Measurements from ENCODE around the gene KRTAP5-4.
"Not testable (repeated sequence)": the region's sequence is repeated elsewhere in the genome, so short reads cannot be mapped to it uniquely, and the experiment has no call there.

Gene KRTAP5-4

DNA sequence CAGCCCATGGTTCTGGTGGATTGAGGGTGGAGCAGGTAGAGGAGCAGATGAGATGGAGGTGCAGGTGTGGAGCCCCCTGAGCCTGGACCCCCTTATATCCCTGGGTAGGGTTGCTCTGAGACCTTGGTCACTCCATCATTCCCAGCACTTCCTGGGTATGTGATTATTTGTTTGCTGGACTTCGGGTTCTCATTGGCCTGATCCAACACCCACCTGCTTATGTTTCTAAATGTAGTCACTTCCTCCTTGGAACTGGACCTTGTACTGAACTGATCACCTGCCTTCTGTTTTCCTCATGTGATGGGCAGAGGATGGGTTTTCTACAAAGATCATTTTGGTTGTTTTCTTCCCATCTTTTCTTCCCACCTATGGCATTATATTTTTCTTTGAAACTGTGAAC, at the start of gene KRTAP5-4:
KRTAP5-4 (minus strand) TSS at position 53 of the 400 bp plus-strand sequence; CDS start at position 8, 45 bp downstream.
- no peak for DNase-seq

DNA sequence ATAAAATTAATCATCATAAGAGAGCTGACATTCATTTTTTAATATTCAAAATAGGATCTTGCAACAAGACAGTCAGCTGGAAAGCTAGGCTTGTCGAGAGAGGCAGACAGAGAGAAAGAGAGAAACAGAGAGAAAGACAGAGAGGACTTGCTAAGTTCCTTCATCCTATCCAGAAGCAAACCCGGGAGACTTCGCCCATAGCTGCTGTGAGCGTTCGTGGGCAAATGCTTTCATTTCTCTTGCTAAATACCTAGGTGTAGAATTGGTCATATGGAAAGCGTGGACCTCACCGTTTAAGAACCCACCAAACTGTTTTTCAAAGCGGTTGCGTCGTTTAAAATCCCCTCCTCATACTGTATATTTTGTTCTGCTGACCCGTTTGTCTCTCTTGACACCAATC, 49.7 kb upstream of the KRTAP5-4 start:
- no peak for DNase-seq

- no peak for DNase-seq
Observed at GRCh38 chr11:1670905-1671371, 49.0 kb upstream of the KRTAP5-4 start.

DNA sequence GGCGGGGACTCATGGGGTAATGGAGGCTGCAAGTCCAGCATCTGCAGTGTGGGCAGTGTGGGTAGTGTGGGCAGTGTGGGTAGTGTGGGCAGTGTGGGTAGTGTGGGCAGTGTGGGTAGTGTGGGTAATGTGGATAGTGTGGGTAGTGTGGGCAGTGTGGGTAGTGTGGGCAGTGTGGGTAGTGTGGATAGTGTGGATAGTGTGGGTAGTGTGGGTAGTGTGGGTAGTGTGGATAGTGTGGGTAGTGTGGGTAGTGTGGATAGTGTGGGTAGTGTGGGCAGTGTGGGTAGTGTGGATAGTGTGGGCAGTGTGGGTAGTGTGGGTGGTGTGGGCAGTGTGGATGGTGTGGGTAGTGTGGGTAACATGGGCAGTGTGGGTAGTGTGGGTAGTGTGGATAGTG, 48.5 kb upstream of the KRTAP5-4 start:
- DNase-seq: not testable (repeated sequence)

- peak; percentile 34 for DNase-seq
Observed at GRCh38 chr11:1669546-1670218, 47.7 kb upstream of the KRTAP5-4 start.

- no peak for DNase-seq
Observed at GRCh38 chr11:1668911-1669473, 47.1 kb upstream of the KRTAP5-4 start.

DNA sequence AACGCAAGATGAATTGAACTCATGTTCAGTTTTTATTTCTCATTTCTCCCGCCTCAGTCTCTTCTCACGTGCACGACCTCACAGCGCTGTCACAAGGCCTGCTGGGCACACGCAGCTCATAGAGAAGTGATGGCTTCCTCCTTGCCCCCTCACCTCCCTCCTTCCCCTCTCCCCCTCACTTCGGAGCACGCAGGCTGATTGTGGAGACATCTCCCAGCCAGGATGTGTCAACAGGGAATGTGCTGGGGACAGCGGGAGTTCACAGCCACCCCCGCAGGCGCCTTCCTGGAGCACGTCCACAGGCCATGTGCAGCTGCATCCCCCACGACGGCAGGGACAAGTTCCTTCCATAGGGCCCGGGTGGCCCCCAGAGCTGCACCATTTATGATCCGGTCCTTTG, 46.0 kb upstream of the KRTAP5-4 start:
- no peak for DNase-seq

DNA sequence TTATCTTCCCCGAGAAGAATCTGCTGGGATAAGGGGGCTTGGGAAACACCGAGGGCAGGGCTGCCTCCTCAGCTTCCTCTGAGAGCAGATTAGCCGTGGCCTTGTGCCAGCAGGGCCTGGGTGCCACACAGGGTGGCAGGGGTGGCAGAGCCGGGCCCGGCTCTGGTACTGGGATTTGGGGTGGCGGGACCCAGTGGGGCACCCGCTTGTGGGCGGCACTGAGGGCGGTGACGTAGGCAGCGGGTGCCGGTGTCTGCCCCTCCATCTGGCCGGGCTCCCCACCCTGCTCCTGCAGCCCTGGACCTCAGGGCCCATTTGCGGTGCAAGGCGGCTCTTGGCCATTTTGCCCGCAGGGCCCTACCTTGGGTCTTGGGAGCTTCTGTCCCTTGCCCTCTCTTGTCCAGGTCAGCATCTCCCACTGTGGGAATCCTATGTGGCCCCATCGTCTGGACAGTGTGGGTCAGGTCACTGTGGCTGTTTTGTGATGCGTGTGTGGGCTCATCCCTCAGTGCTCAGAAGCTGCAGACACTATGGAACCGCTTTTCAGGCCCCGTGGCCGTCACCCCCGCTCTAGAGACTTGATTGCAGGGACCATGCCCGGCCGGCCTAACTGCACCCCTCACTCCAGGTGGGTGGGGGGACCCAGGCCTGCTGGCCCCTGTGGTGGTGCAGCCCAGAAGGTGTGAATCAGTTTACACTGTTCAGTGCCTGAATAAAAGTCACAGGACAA, 45.3 kb upstream of the KRTAP5-4 start:
- no peak for DNase-seq

DNA sequence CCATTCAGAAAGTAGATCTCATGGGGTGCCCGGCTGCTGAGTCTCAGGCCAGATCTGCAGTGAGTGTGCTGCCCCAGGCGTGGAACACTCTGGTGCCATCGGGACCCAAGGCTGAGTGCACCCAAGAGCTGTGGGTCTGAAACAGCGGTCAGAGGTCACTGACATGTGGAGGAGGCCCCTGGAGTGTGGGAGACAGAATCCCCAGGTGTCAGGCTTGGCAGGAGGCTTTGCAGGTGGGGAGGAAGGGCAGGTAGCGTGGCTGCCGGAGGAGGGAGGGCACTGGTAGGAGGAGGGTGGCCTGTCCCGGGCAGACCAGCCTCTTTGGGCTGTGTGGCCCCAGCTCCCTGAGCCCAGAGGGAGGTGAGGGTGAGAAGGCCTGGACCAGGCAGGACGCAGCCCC, 43.4 kb upstream of the KRTAP5-4 start:
- DNase-seq: no peak

DNA sequence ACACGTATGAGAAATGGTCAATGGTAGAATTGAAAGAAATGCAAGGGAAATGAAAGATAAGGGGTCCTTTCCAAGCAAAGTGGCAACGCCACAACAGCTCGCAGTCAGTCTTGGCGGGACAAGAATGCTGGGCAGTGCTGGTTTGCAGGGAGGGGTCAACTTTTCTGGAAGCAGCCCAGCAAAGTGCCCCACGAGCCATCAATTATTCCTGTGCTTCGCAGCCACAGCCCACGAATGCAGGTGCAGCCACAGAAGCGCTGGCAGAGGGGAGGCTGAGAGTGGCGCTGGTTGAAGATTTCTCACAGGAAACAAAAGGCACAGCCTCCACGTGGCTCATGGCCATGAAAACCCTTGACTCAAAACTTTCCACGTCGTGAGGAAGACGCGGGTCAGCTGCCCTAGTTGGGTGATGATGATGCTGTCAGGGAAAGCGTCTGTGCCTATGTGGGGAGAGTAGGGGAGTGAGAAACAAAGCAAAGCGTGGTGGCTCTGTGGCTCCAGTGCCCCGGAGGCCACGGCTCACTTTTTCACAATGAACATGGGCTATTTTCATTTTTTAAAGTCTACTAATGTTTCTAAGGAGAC, 40.9 kb upstream of the KRTAP5-4 start:
- not testable (repeated sequence) for DNase-seq

GRCh38 chr11:1661454-1662269, 39.7 kb upstream of the KRTAP5-4 start:
- not testable (repeated sequence) for DNase-seq

- DNase-seq: no peak
Observed at GRCh38 chr11:1660111-1660867, 38.4 kb upstream of the KRTAP5-4 start.

GRCh38 chr11:1659506-1659905, 37.6 kb upstream of the KRTAP5-4 start:
- no peak for DNase-seq

GRCh38 chr11:1656670-1657069, 34.7 kb upstream of the KRTAP5-4 start:
- DNase-seq: no peak

DNA sequence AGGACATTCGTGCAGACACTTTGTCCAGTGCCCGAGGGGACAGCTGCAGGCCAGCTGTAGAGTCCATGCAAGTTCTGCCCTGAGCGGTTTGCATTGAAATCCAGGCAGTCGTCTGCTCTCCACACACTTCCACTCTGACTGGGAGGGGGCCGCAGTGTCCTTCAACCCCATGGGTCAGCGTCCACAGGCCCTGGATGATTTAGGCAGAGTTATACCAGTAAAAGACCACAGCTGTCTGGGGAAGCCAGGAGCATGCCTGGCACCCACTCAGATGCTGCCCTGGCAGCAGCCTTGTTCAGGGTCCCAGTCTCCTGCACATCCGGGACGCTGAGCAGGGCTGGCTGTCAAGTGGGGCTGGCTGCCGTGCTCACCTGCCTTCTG, 34.1 kb upstream of the KRTAP5-4 start:
- DNase-seq: no peak

GRCh38 chr11:1655168-1656060, 33.5 kb upstream of the KRTAP5-4 start:
- no peak for DNase-seq

DNA sequence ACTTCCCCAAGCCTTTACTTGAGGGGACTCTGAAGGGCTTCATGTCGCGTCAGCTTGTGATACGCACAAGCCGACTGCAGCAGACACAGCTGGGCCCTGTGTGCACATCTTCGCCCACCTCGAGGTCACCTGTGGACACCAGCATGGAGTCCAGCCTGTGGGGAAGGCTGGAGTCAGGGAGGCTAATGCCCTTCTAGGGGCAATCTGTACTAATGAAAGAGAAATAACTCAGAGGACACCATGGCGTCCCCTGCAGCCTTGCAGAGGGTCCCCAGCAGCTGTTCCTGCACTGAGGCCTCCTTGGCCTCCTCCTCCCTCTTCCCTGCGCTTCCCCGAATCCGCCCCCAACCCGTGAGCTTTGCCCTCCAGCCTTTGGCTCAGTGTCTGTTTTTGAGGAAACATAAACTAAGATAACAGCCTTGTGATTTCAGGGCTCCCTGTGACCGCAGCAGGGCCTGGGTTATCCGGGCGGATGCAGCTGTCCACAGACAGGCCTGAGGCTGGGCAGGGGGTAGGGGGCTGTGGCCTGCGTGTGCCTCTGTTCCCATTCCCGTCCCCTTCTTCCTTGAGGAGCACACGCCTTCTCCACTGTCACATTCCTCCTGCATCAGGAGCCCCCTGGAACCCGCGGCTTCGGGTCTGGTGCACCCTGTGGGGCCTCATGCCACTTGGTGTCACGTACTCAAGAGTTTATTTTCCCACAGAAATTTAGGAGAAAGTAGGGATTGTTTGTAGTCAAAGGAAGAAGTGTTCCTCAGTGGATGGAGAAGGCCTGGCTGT, 32.6 kb upstream of the KRTAP5-4 start:
- no peak for DNase-seq

DNA sequence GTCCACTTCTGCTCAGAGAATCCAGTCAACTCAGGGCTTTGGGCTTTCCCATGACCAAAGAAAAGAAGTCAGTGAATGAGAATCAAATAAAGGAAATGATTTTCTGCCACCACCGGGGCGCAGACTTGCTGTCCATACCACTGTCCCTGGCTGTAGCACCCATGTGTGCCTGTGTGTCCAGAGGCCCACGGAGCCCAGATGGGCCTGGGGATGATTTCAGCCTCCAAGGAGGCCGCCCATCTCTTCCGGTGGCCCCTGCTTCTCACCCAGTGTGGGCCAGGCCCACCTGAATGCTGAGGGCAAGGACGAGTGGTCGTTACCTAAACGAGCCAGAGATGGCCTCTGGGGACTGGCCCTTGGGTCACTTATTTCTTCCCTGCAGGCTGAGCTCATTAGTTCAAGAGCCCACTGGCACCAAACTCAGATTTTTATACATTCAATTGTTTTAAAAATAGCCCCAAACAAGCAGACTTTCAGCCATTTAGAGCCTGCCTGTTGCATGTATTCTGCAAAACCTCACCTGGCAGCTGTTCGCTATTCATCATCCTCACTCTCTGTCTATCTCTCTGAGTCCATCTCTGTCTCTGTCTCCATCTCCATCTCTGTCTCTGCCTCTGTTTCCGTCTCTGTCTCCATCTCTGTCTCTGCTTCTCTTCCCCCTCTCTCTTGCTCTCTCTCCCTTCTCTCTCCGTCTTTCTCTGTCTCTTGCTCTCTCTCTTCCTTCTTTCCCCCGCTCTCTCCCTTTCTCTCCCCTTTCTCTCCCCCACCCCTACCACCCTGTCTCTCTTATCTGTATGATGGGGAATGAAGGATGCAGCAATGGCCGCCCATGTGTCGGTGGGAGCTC, 31.8 kb upstream of the KRTAP5-4 start:
- DNase-seq: no peak

Data from midbrain (tissue), 1 donor.